ENCODE results near the gene CCL22.

Gene CCL22

GRCh38 chr16:57357330-57358085 is 1.1 kb upstream of the CCL22 start:
- Histone ChIP-seq H3K79me2 (ENCODE audit: insufficient read depth, low read length) (no peaks in the 10 kb centered on the region), H3F3A (ENCODE audit: insufficient read depth, low read length) (no peaks in the 10 kb centered on the region), H3K4me1 (ENCODE audit: insufficient read depth, low read length, severe bottlenecking) (no peaks in the 10 kb centered on the region), H4K20me1 (ENCODE audit: insufficient read depth, low read length) (no peaks in the 10 kb centered on the region), H3K9me2 (ENCODE audit: low read depth, low read length) (no peaks in the 10 kb centered on the region), H3K9me3 (ENCODE audit: low read length) (no peaks in the 10 kb centered on the region), H3K4me2 (ENCODE audit: low read length) (no peak overlapping the region), H3K36me3 (ENCODE audit: insufficient read depth, low read length) (no peaks in the 10 kb centered on the region), H2AFZ (ENCODE audit: low read length) (no peak overlapping the region), H3K9ac (ENCODE audit: low read length) (no peak overlapping the region), H3K4me3 (ENCODE audit: low read depth, low read length, poor library complexity, severe bottlenecking) (no peak overlapping the region), H3K27ac (ENCODE audit: low read depth, low read length, poor library complexity, severe bottlenecking) (no peak overlapping the region), H3K27me3 (ENCODE audit: insufficient read depth, low read length) (no peaks in the 10 kb centered on the region)
- TF ChIP-seq CTCF (IDR thresholded peaks at IDR 0.05; ENCODE audit: low read length) (no peak), EZH2 (IDR thresholded peaks at IDR 0.05; ENCODE audit: borderline replicate concordance, low read length) (no peak)

DNA sequence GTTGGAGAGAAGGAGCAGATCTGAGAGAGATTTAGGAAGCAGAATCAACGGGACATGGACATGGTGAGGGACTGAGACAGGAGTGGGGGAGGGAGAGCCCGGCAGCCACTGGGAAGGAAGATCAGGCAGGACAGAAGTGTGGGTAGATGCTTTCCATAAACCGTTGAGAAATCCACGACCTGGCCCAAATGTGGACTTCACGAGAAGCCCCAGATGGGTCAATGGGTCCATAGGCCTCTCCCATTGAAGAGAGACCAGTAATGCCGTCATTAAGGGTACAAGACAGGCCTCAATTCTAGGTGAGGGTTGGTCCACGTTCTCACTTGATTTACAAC is 530 bp upstream of the CCL22 start:
- Histone ChIP-seq H3F3A (ENCODE audit: insufficient read depth, low read length) (no peaks in the 10 kb centered on the region), H3K4me2 (ENCODE audit: low read length) (no peak overlapping the region), H3K4me3 (ENCODE audit: low read depth, low read length, poor library complexity, severe bottlenecking) (no peak overlapping the region), H3K9me3 (ENCODE audit: low read length) (no peaks in the 10 kb centered on the region), H3K9me2 (ENCODE audit: low read depth, low read length) (no peaks in the 10 kb centered on the region), H3K27me3 (ENCODE audit: insufficient read depth, low read length) (no peaks in the 10 kb centered on the region), H4K20me1 (ENCODE audit: insufficient read depth, low read length) (no peaks in the 10 kb centered on the region), H3K4me1 (ENCODE audit: insufficient read depth, low read length, severe bottlenecking) (no peaks in the 10 kb centered on the region), H3K36me3 (ENCODE audit: insufficient read depth, low read length) (no peaks in the 10 kb centered on the region), H3K27ac (ENCODE audit: low read depth, low read length, poor library complexity, severe bottlenecking) (no peak overlapping the region), H2AFZ (ENCODE audit: low read length) (no peak overlapping the region), H3K9ac (ENCODE audit: low read length) (no peak overlapping the region), H3K79me2 (ENCODE audit: insufficient read depth, low read length) (no peaks in the 10 kb centered on the region)
- TF ChIP-seq CTCF (IDR thresholded peaks at IDR 0.05; ENCODE audit: low read length), result no peak
- no peak for TF ChIP-seq EZH2 (IDR thresholded peaks at IDR 0.05; ENCODE audit: borderline replicate concordance, low read length)

GRCh38 chr16:57360321-57360935 is 1.8 kb downstream of the CCL22 start:
- H3K4me3 ChIP-seq (ENCODE audit: low read depth, low read length, poor library complexity, severe bottlenecking), result no peak overlapping the region
- H3K9me3 ChIP-seq (ENCODE audit: low read length), result no peaks in the 10 kb centered on the region
- TF ChIP-seq CTCF (IDR thresholded peaks at IDR 0.05; ENCODE audit: low read length), result no peak
- no peak for TF ChIP-seq EZH2 (IDR thresholded peaks at IDR 0.05; ENCODE audit: borderline replicate concordance, low read length)
- no peak overlapping the region for H3K4me2 ChIP-seq (ENCODE audit: low read length)
- no peaks in the 10 kb centered on the region for H3F3A ChIP-seq (ENCODE audit: insufficient read depth, low read length)
- no peaks in the 10 kb centered on the region for H3K9me2 ChIP-seq (ENCODE audit: low read depth, low read length)
- H3K36me3 ChIP-seq (ENCODE audit: insufficient read depth, low read length), result no peaks in the 10 kb centered on the region
- H2AFZ ChIP-seq (ENCODE audit: low read length), result no peak overlapping the region
- H3K79me2 ChIP-seq (ENCODE audit: insufficient read depth, low read length), result no peaks in the 10 kb centered on the region
- no peaks in the 10 kb centered on the region for H4K20me1 ChIP-seq (ENCODE audit: insufficient read depth, low read length)
- H3K9ac ChIP-seq (ENCODE audit: low read length), result no peak overlapping the region
- no peak overlapping the region for H3K27ac ChIP-seq (ENCODE audit: low read depth, low read length, poor library complexity, severe bottlenecking)
- H3K4me1 ChIP-seq (ENCODE audit: insufficient read depth, low read length, severe bottlenecking), result no peaks in the 10 kb centered on the region
- no peaks in the 10 kb centered on the region for H3K27me3 ChIP-seq (ENCODE audit: insufficient read depth, low read length)

All from OCI-LY1 (cell line).